Measurements from ENCODE around the gene ROCK2. TPM values are rescaled to one million over a fixed set of nuclear protein-coding genes. Genes with fewer than 3 reads are reported as not detected.
"Not testable (repeated sequence)": the region's sequence is repeated elsewhere in the genome, so short reads cannot be mapped to it uniquely, and the experiment has no call there.

ROCK2 gene
- total and polyA plus RNA-seq, 8 donors = 3.5 to 21.5 (median 12.1) TPM

DNA sequence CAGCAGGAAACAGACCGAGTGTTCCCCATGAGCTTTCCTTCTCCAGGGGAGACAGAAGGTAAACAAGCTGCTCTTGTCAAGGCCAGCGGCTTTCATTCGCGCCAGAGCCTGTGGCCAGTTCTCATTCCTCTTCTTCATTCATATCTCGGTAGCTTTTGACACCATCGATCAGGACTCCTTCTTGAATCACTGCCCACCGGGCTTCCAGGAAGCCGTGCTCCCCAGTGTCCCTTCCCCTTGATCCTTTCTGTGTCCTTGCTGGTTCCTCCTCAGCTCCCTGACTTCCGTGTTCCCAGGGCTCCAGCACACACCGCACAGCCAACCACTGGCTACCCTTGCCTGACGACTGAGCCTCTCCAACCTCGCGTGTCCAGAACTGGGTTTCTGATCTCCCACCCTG, 175.1 kb downstream of the ROCK2 start:
- peak overlapping the region; percentile 41 to 76 (median 66) for H3K27ac ChIP-seq
- H3K4me3 ChIP-seq = peak overlapping the region in 2 of 4 donors; percentile 1 to 5
- no peaks in the 10 kb centered on the region for H3K9me3 ChIP-seq
- DNase-seq (peak in 5 of 6 donors; percentile 67 to 84 (median 76)), ATAC-seq (peak; percentile 90 to 93 (median 92)), FAIRE-seq (no peak)
- H3K4me1 ChIP-seq = peaks cover 0 to 10% (median 5%) of the 10 kb centered on the region in 3 donors
- intact Hi-C loops (cut with DNase I) = no loop called here
- WGBS, 2 donors = 9 to 11% methylated on average over 13 of the region's 13 CpGs
- TF ChIP-seq CTCF (IDR thresholded peaks at IDR 0.05) = no peak
- no peaks in the 10 kb centered on the region for H3K36me3 ChIP-seq
- H3K27me3 ChIP-seq = no peaks in the 10 kb centered on the region

GRCh38 chr2:11168488-11168887, 175.9 kb downstream of the ROCK2 start:
- Histone ChIP-seq H3K4me1 (peaks cover 0 to 10% (median 5%) of the 10 kb centered on the region in 3 donors), H3K36me3 (no peaks in the 10 kb centered on the region), H3K27ac (peak overlapping the region; percentile 41 to 76 (median 66)), H3K27me3 (no peaks in the 10 kb centered on the region), H3K4me3 (no peak overlapping the region), H3K9me3 (no peaks in the 10 kb centered on the region)
- FAIRE-seq (no peak), DNase-seq (no peak), ATAC-seq (peak in 1 of 4 donors; percentile 14)
- TF ChIP-seq CTCF (IDR thresholded peaks at IDR 0.05) = no peak
- WGBS, 2 donors = 89% methylated on average over 9 of the region's 9 CpGs
- intact Hi-C loops (cut with DNase I) = no loop called here

DNA sequence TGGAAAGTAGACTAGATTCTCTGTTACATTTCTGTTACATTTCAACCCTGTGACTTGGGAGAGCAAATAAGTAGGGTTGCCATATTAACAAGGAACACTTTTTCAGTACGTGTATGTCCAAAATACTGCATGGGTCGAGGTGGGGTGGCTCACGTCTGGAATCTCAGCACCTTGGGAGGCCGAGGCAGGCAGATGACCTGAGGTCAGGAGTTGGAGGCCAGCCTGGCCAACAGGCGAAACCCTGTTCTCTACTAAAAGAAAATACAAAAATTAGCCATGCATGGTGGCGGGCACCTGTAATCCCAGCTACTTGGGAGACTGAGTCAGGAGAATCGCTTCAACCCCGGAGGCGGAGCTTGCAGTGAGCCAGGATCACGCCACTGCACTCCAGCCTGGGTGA, 178.0 kb downstream of the ROCK2 start:
- intact Hi-C loops (cut with DNase I) = no loop called here
- 89 to 92% methylated on average over 10 of the region's 10 CpGs for WGBS, 2 donors
- H3K4me3 ChIP-seq = no peak overlapping the region
- H3K4me1 ChIP-seq = peaks cover 0 to 10% (median 5%) of the 10 kb centered on the region in 3 donors
- ATAC-seq = no peak
- H3K9me3 ChIP-seq = no peaks in the 10 kb centered on the region
- H3K27ac ChIP-seq = no peak overlapping the region
- no peak for FAIRE-seq
- TF ChIP-seq CTCF (IDR thresholded peaks at IDR 0.05) = no peak
- H3K27me3 ChIP-seq = no peaks in the 10 kb centered on the region
- H3K36me3 ChIP-seq = no peaks in the 10 kb centered on the region
- DNase-seq = peak in 1 of 6 donors; percentile 22

- H3K4me1 ChIP-seq; ATAC-seq; H3K27me3 ChIP-seq; H3K27ac ChIP-seq; H3K4me3 ChIP-seq; intact Hi-C loops (cut with DNase I); FAIRE-seq; DNase-seq; H3K36me3 ChIP-seq; H3K9me3 ChIP-seq: not testable (repeated sequence)
- 94 to 96% methylated on average over 28 of the region's 28 CpGs for WGBS, 2 donors
Observed at GRCh38 chr2:11165046-11165445, 179.4 kb downstream of the ROCK2 start.

GRCh38 chr2:11163439-11164317, 180.8 kb downstream of the ROCK2 start:
- no peak for DNase-seq
- no peak for FAIRE-seq
- WGBS, 2 donors = 87 to 91% methylated on average over 16 of the region's 16 CpGs
- no peaks in the 10 kb centered on the region for H3K27me3 ChIP-seq
- no peaks in the 10 kb centered on the region for H3K9me3 ChIP-seq
- H3K27ac ChIP-seq = no peak overlapping the region
- no peaks in the 10 kb centered on the region for H3K36me3 ChIP-seq
- no peak overlapping the region for H3K4me3 ChIP-seq
- no peak for ATAC-seq
- TF ChIP-seq CTCF (IDR thresholded peaks at IDR 0.05) = no peak
- H3K4me1 ChIP-seq = peaks cover 0 to 2% (median 0%) of the 10 kb centered on the region in 3 donors
- intact Hi-C loops (cut with DNase I) = no loop called here
